GM12873 (cell line): ENCODE results near the gene ORMDL1.

Experiments used
- CTCF ChIP-seq: IDR thresholded peaks from 2 replicates; pipeline ENCODE4 v1.5.1; 2012; ENCODE audit warnings: low read depth, mild to moderate bottlenecking, moderate library complexity, low read length, control low read depth; ENCODE audit not compliant: insufficient read depth; ENCODE audit errors: missing control alignments

The ORMDL1 gene

GRCh38 chr2:189763908-189764661, 20.1 kb downstream of the ORMDL1 start:
- TF ChIP-seq CTCF: no peak

GRCh38 chr2:189762551-189763298, 21.4 kb downstream of the ORMDL1 start, which contains the start of gene OSGEPL1:
TSS of gene OSGEPL1 (minus strand) at chr2:189762792. CDS start at chr2:189761640, 1,152 bp downstream.
- TF ChIP-seq CTCF: peak; percentile 60

- no peak for TF ChIP-seq CTCF
Observed at GRCh38 chr2:189762229-189762550, 21.9 kb downstream of the ORMDL1 start.

- TF ChIP-seq CTCF: no peak
Observed at GRCh38 chr2:189756311-189756952, 27.7 kb downstream of the ORMDL1 start.

- TF ChIP-seq CTCF: peak; percentile 68
Observed at GRCh38 chr2:189751080-189751658, 33.0 kb downstream of the ORMDL1 start.

GRCh38 chr2:189729430-189729829, 54.7 kb downstream of the ORMDL1 start:
- no peak for TF ChIP-seq CTCF

- TF ChIP-seq CTCF: no peak
Observed at GRCh38 chr2:189726849-189727248, 57.3 kb downstream of the ORMDL1 start.
